Mesothelial cell of epicardium (in vitro differentiated cells): ENCODE data around the gene AGTR2. TPM values are rescaled to one million over a fixed set of nuclear protein-coding genes. Genes with fewer than 3 reads are reported as not detected.
"Not testable (repeated sequence)": the region's sequence is repeated elsewhere in the genome, so short reads cannot be mapped to it uniquely, and the experiment has no call there.

Experiments
- DNase-seq, 2 experiments: peaks; one replicate each; pipeline ENCODE4 v3.0.0; 2021; ENCODE audit warnings: low spot score in 2 of 2; ENCODE audit not compliant: unreplicated experiment in 2 of 2
- H3K27ac Mint-ChIP-seq: 2 replicates; pipeline ENCODE4 v1.8.0; 2021; ENCODE audit warnings: mixed read lengths
- H3K27me3 Mint-ChIP-seq: 2 replicates; pipeline ENCODE4 v1.8.0; 2021; ENCODE audit warnings: low read depth, mixed read lengths
- H3K36me3 Mint-ChIP-seq: 2 replicates; pipeline ENCODE4 v1.8.0; 2021; ENCODE audit warnings: mixed read lengths
- H3K4me1 Mint-ChIP-seq: 2 replicates; pipeline ENCODE4 v1.8.0; 2021; ENCODE audit warnings: mixed read lengths
- H3K4me3 Mint-ChIP-seq: 2 replicates; pipeline ENCODE4 v1.8.0; 2021; ENCODE audit warnings: mild to moderate bottlenecking, moderate library complexity, mixed read lengths
- H3K9me3 Mint-ChIP-seq: 2 replicates; pipeline ENCODE4 v1.8.0; 2021; ENCODE audit warnings: mixed read lengths
- total RNA-seq: library from RNA; stranded (reverse); gene quantifications from 3 replicates; pipeline ENCODE4 v1.2.1, GENCODE V29; 2021
- TF ChIP-seq, protein P1 (sequence below): fragments of 200-600 bp; sonication (generic); IDR thresholded peaks from one replicate; pipeline ENCODE4 v1.5.0; 2021; ENCODE audit warnings: antibody characterized with exemption; ENCODE audit not compliant: unreplicated experiment

Gene AGTR2
- total RNA-seq, 1 donor from 2014 or later: 6.0 TPM

DNA sequence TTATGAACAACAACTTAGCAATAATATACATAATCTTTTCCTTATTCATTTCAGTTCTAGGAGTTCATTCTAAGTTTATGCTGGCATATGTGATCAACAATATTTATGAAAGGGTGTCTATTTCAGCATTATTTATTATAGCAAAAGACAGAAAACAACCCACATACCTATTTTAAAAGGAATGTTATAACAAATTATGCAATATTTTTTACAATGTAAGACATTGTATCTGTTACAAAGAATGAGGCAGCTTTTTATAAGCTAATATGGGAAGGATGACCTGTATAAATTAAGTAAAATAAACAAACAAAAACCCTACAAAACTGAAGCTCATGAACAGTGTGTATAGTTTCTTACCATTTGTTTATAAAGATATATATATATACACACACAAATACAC lies 42.7 kb downstream of the AGTR2 start:
- H3K27me3 Mint-ChIP-seq: peaks cover 3% of the 10 kb centered on the region
- TF ChIP-seq, protein P1, sequence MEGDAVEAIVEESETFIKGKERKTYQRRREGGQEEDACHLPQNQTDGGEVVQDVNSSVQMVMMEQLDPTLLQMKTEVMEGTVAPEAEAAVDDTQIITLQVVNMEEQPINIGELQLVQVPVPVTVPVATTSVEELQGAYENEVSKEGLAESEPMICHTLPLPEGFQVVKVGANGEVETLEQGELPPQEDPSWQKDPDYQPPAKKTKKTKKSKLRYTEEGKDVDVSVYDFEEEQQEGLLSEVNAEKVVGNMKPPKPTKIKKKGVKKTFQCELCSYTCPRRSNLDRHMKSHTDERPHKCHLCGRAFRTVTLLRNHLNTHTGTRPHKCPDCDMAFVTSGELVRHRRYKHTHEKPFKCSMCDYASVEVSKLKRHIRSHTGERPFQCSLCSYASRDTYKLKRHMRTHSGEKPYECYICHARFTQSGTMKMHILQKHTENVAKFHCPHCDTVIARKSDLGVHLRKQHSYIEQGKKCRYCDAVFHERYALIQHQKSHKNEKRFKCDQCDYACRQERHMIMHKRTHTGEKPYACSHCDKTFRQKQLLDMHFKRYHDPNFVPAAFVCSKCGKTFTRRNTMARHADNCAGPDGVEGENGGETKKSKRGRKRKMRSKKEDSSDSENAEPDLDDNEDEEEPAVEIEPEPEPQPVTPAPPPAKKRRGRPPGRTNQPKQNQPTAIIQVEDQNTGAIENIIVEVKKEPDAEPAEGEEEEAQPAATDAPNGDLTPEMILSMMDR: no peak
- no peak for DNase-seq
- H3K36me3 Mint-ChIP-seq: no peaks in the 10 kb centered on the region
- no peaks in the 10 kb centered on the region for H3K4me1 Mint-ChIP-seq
- no peak overlapping the region for H3K4me3 Mint-ChIP-seq
- no peak overlapping the region for H3K27ac Mint-ChIP-seq
- peaks cover 7% of the 10 kb centered on the region for H3K9me3 Mint-ChIP-seq

DNA sequence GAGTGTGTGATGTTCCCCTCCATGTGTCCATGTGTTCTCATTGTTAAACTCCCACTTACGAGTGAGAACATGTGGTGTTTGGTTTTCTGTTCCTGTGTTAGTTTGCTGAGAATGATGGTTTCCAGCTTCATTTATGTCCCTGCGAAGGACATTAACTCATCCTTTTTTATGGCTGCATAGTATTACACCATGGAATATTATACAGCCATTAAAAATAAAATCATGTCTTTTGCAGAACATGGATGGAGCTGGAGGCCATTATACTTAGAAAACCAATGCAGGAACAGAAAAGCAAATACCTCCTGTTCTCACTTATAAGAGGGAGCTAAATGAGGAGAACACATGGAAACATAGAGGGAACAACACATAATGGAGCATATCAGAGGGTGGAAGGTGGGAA lies 46.5 kb downstream of the AGTR2 start:
- not testable (repeated sequence) for H3K27me3 Mint-ChIP-seq, DNase-seq, H3K27ac Mint-ChIP-seq, H3K36me3 Mint-ChIP-seq, H3K4me1 Mint-ChIP-seq, H3K4me3 Mint-ChIP-seq
- H3K9me3 Mint-ChIP-seq: peaks cover 20% of the 10 kb centered on the region
